ENCODE results near the gene PUM2. TPM values are rescaled to one million over a fixed set of nuclear protein-coding genes. Genes with fewer than 3 reads are reported as not detected.
A peak's percentile ranks its signal among the peaks of the same experiment; 100 is the strongest.

Gene PUM2
- total and polyA plus RNA-seq, 2 of the 13 experiments (the other 11 are each of a cell fraction or from before 2014, with no cell fraction given): 69.6 to 69.8 TPM

GRCh38 chr2:20215183-20216040 is 135.2 kb downstream of the PUM2 start (continued):
- TF ChIP-seq ZNF710 (CRISPR knock-in tag; IDR thresholded peaks at IDR 0.05; ENCODE audit: borderline replicate concordance): peak; percentile 87; the same call in 1 of the 2 replicates
- peak; percentile 14; the same call in 1 of the 2 replicates for TF ChIP-seq ZNF780A (CRISPR knock-in tag; IDR thresholded peaks at IDR 0.05)
- TF ChIP-seq ZFYVE20 (CRISPR knock-in tag; IDR thresholded peaks at IDR 0.05; ENCODE audit: borderline replicate concordance, low read depth): no peak
- no peak for TF ChIP-seq LRRFIP1 (CRISPR knock-in tag; conservative IDR thresholded peaks at IDR 0.05)
- peak; percentile 74; the same call in 1 of the 2 replicates for TF ChIP-seq ZNF772 (CRISPR knock-in tag; IDR thresholded peaks at IDR 0.05)
- TF ChIP-seq ARID5B (CRISPR knock-in tag; IDR thresholded peaks at IDR 0.05): peak; percentile 90
- TF ChIP-seq NFKBIZ (CRISPR knock-in tag; IDR thresholded peaks at IDR 0.05): peak; percentile 39; the same call in 1 of the 2 replicates
- TF ChIP-seq FOXA3 (CRISPR knock-in tag; IDR thresholded peaks at IDR 0.05): peak; percentile 87
- TF ChIP-seq ZNF274 (CRISPR knock-in tag; IDR thresholded peaks at IDR 0.05): peak; percentile 48; the same call in 1 of the 2 replicates
- TF ChIP-seq MYNN (CRISPR knock-in tag; IDR thresholded peaks at IDR 0.05; ENCODE audit: low read depth): no peak
- no peak for TF ChIP-seq ZNF256 (CRISPR knock-in tag; conservative IDR thresholded peaks at IDR 0.05)
- TF ChIP-seq CHD2 (IDR thresholded peaks at IDR 0.05; ENCODE audit: low read depth, low read length): no peak
- TF ChIP-seq E2F1 (CRISPR knock-in tag; IDR thresholded peaks at IDR 0.05): no peak
- peak; percentile 83 for TF ChIP-seq MIER2 (CRISPR knock-in tag; IDR thresholded peaks at IDR 0.05)
- peak; percentile 69; the same call in 1 of the 2 replicates for TF ChIP-seq KAT7 (CRISPR knock-in tag; IDR thresholded peaks at IDR 0.05; ENCODE audit: borderline replicate concordance)
- peak; percentile 95 for TF ChIP-seq SMAD3 (CRISPR knock-in tag; IDR thresholded peaks at IDR 0.05)
- peak; percentile 45; the same call in 1 of the 2 replicates for TF ChIP-seq ZNF34 (CRISPR knock-in tag; IDR thresholded peaks at IDR 0.05; ENCODE audit: borderline replicate concordance)
- 0 out of 2 replicates have a peak, but pooled peaks have one; percentile 42 for TF ChIP-seq NFYC (CRISPR knock-in tag; IDR thresholded peaks at IDR 0.05)
- no peak for TF ChIP-seq ONECUT2 (CRISPR knock-in tag; IDR thresholded peaks at IDR 0.05)
- no peak for TF ChIP-seq EHMT2 (IDR thresholded peaks at IDR 0.05; ENCODE audit: borderline replicate concordance, low read depth, low read length)
